GM12878 (cell line): Measurements from ENCODE around the gene NSL1. TPM values are rescaled to one million over a fixed set of nuclear protein-coding genes. Genes with fewer than 3 reads are reported as not detected.

ENCODE experiments used
- ATAC-seq: fragments of 200-7000 bp; cut with Tn5 transposase; 3 replicates; pipeline ENCODE4 v1.9.1; 2020; ENCODE audit warnings: mild to moderate bottlenecking, moderate library complexity
- BruUV-seq: library from RNA; stranded (reverse); fragments of 400-500 nt; replicated peaks from 2 replicates; lab custom pipeline; 2021; lab: Mats Ljungman, UMichigan
- CTCF ChIA-PET: fragments of 300-600 bp; sonication (Branson Sonifier 250); formaldehyde crosslinking; extraction: SDS; loops from one replicate; lab custom pipeline; 2021; ENCODE audit warnings: inconsistent platforms; lab: Yijun Ruan, JAX
- POLR2A ChIA-PET: fragments of 350-600 bp; formaldehyde crosslinking; extraction: SDS; loops from one replicate; lab custom pipeline; 2021; ENCODE audit warnings: inconsistent platforms; lab: Charles Lee
- RAD21 ChIA-PET: fragments of 300-600 bp; sonication (Branson Sonifier 250); formaldehyde crosslinking; loops from one replicate; lab custom pipeline; 2023; ENCODE audit warnings: antibody characterized with exemption; ENCODE audit not compliant: unreplicated experiment; lab: Charles Lee
- SMC1A ChIA-PET: fragments of 300-600 bp; sonication (Branson Sonifier 250); formaldehyde crosslinking; loops from one replicate; lab custom pipeline; 2023; ENCODE audit not compliant: unreplicated experiment, uncharacterized antibody; lab: Charles Lee
- DNase-seq: peaks from one replicate; pipeline ENCODE4 v3.0.0-alpha.2; 2011; ENCODE audit warnings: low read depth, low spot score
- FAIRE-seq: peaks from 3 replicates; lab custom pipeline; 2011; peaks lifted over from hg19 to GRCh38; lab: Jason Lieb, UNC
- H2AFZ ChIP-seq: 2 replicates; pipeline ENCODE4 v1.6.0; 2011; ENCODE audit warnings: low read depth, low read length, control low read depth; ENCODE audit not compliant: control insufficient read depth
- H3K27ac ChIP-seq: 2 replicates; pipeline ENCODE4 v1.5.1; 2011; ENCODE audit warnings: control low read depth; ENCODE audit not compliant: control insufficient read depth, insufficient read depth
- H3K27me3 ChIP-seq, 2 experiments: replicated peaks in 1 of 2; 2 replicates each; pipeline versions ENCODE4 v1.6.0 to v1.6.1; 2011; ENCODE audit warnings: low read length in 1 of 2; ENCODE audit not compliant: control insufficient read depth in 2 of 2, insufficient read depth in 2 of 2
- H3K36me3 ChIP-seq, 2 experiments: 2 replicates each; pipeline ENCODE4 v1.5.1; 2011; ENCODE audit warnings: low read length in 1 of 2; ENCODE audit not compliant: control insufficient read depth in 2 of 2, insufficient read depth in 2 of 2
- H3K4me1 ChIP-seq: 2 replicates; pipeline ENCODE4 v1.6.1; 2011; ENCODE audit warnings: mild to moderate bottlenecking, low read length, moderate library complexity, mixed read lengths; ENCODE audit not compliant: control insufficient read depth, insufficient read depth
- H3K4me2 ChIP-seq: 2 replicates; pipeline ENCODE4 v1.6.0; 2011; ENCODE audit warnings: control low read depth; ENCODE audit not compliant: control insufficient read depth, insufficient read depth
- H3K4me3 ChIP-seq: fragments of 200-600 bp; sonication (generic); 2 replicates; pipeline ENCODE4 v1.5.1; 2016
- H3K79me2 ChIP-seq: 2 replicates; pipeline ENCODE4 v1.6.0; 2011; ENCODE audit warnings: low read length; ENCODE audit not compliant: control insufficient read depth, insufficient read depth
- H3K9ac ChIP-seq: 2 replicates; pipeline ENCODE4 v1.8.0; 2011; ENCODE audit warnings: low read length, control low read depth, mixed read lengths; ENCODE audit not compliant: control insufficient read depth, insufficient read depth
- H3K9me3 ChIP-seq: replicated peaks from 3 replicates; pipeline ENCODE4 v1.5.1; 2011; ENCODE audit warnings: mild to moderate bottlenecking, low read length; ENCODE audit not compliant: control insufficient read depth, insufficient read depth
- H4K20me1 ChIP-seq: 2 replicates; pipeline ENCODE4 v1.6.0; 2011; ENCODE audit not compliant: control insufficient read depth, insufficient read depth
- ATF7 ChIP-seq: fragments of 450-650 bp; IDR thresholded peaks from 2 replicates; pipeline ENCODE4 v1.6.1; 2016; ENCODE audit warnings: low read depth, mild to moderate bottlenecking
- CHD4 ChIP-seq: fragments of 200-600 bp; sonication (generic); IDR thresholded peaks from 2 replicates; pipeline ENCODE4 v1.6.1; 2016; ENCODE audit warnings: mild to moderate bottlenecking
- RFX5 ChIP-seq: IDR thresholded peaks from 2 replicates; pipeline ENCODE4 v1.6.1; 2011; ENCODE audit warnings: low read depth, low read length, improper control_type of control experiment
- TARDBP ChIP-seq: IDR thresholded peaks from 2 replicates; pipeline ENCODE4 v1.6.1; 2016; ENCODE audit warnings: borderline replicate concordance
- WGBS: methylation state at CpG from one replicate; pipeline ENCODE4 v1.1.6; 2016; ENCODE audit warnings: low lambda C conversion rate; ENCODE audit not compliant: insufficient replicate concordance, insufficient coverage; ENCODE audit errors: missing lambda C conversion rate; 5-methylcytosine and 5-hydroxymethylcytosine counted together
- in situ Hi-C: fragments of 300-500 bp; cut with MboI; formaldehyde crosslinking; loops from 9 replicates; pipeline ENCODE4 v1.14.3; 2018; ENCODE audit warnings: mixed read lengths
- intact Hi-C: fragments of 100-400 bp; cut with micrococcal nuclease; formaldehyde crosslinking; loops from one replicate; pipeline ENCODE4 v1.14.2; 2022; ENCODE audit not compliant: unreplicated experiment
- polyA plus RNA-seq, 11 experiments: library from polyadenylated mRNA; depleted of rRNA in 4 of 11; unstranded in 6 of 11; stranded (reverse) in 5 of 11; fragments of >200 nt; fragmentation: Nextera tagmentation in 4 of 11; fragmentation: Illumina TruSeq in 1 of 11; extraction: Ambion mirVana in 4 of 11; extraction: Trizol in 1 of 11; gene quantifications; 1 replicate in 1 of 11; 2 replicates in 10 of 11; pipeline versions ENCODE4 v1.2.1 to v1.2.3, GENCODE V29; 2011 to 2016; ENCODE audit warnings: inconsistent platforms in 2 of 11, missing spikeins in 2 of 11, low read depth in 1 of 11
- total RNA-seq, 4 experiments: library from RNA; depleted of rRNA in 3 of 4; stranded (reverse); fragments of >200 nt in 3 of 4; fragmentation: Illumina TruSeq in 1 of 4; extraction: Trizol in 1 of 4; gene quantifications; 2 replicates each; pipeline versions ENCODE4 v1.2.1 to v1.2.3, GENCODE V29; 2013 to 2021
- TF ChIP-seq, protein P1 (sequence below), 3 experiments: IDR thresholded peaks in 2 of 3; conservative IDR thresholded peaks in 1 of 3; 2 replicates each; pipeline ENCODE4 v1.5.1; 2011; ENCODE audit warnings: low read depth in 3 of 3, low read length in 3 of 3, mild to moderate bottlenecking in 3 of 3, control low read depth in 2 of 3, moderate library complexity in 2 of 3, inconsistent platforms in 1 of 3, mixed read lengths in 1 of 3; ENCODE audit not compliant: control insufficient read depth in 2 of 3, insufficient read depth in 1 of 3; ENCODE audit errors: extremely low read depth in 1 of 3
- TF ChIP-seq, protein P2 (sequence below): fragments of 450-650 bp; formaldehyde crosslinking; IDR thresholded peaks from 2 replicates; pipeline ENCODE4 v1.5.0; 2022; ENCODE audit warnings: mild to moderate bottlenecking, missing genetic modification characterization

The NSL1 gene
- total and polyA plus RNA-seq, 10 of the 15 experiments (the other 5 are each of a cell fraction or from before 2014, with no cell fraction given): 36.7 to 74.2 (median 46.4) TPM

DNA sequence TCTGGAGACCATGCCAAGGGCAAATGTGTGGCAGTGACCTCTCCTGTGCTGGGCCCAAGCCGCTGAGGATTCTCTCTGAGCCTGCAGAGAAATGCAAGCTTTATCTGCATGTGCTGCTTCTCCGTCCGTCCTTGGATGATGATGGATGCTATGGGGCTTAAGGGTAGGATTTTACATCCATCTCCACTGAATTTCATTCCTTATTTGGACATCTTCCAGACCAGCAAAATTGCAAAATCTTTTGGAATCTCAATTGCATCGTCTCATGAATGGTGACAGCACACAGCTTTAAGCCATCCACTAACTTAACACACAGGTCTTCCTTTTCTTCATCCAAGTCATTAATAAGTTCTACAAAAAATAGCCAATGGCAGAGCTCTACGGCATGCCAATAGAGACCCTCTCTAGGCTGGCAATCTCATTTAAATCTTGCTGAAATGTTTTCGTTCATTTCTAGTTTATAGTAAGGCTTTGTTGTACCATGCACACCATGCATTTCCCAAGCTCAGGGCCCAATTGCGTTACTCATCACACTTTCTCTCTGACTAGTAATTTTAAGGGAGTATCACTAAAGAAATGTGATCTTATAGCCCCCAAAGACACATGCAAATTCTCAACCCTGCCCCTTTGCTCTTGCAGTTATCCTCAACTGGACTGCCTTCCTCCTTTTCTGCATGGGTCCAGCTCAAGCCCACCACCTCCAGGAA, 103.1 kb downstream of the NSL1 start:
- POLR2A ChIA-PET: no interaction called here
- no peak for FAIRE-seq

More for the DNA sequence above, 103.1 kb downstream of the NSL1 start:
- intact Hi-C loops (no loop called here), in situ Hi-C loops (no loop called here)
- BruUV-seq: no TSS peak
- H3K79me2 ChIP-seq: no peaks in the 10 kb centered on the region
- DNase-seq (no peak), ATAC-seq (no peak)
- H3K36me3 ChIP-seq: no peaks in the 10 kb centered on the region; a peak in 1 of 4 replicates
- H3K4me2 ChIP-seq: no peak overlapping the region
- no peaks in the 10 kb centered on the region for H3K27me3 ChIP-seq
- H3K9me3 ChIP-seq: no peaks in the 10 kb centered on the region
- CTCF ChIA-PET: interaction anchor here (0.8 to 1.7 kb wide), 5 partner anchors 8 to 211 kb away, joined by 3 to 5 read pairs (median 5); no protein-coding TSS in a partner anchor
- H3K27ac ChIP-seq: no peak overlapping the region
- H3K9ac ChIP-seq: no peak overlapping the region
- H4K20me1 ChIP-seq: no peaks in the 10 kb centered on the region
- no peak overlapping the region for H2AFZ ChIP-seq
- 80% methylated on average over 7 of the region's 7 CpGs for WGBS
- H3K4me3 ChIP-seq: no peak overlapping the region
- peaks cover 23% of the 10 kb centered on the region for H3K4me1 ChIP-seq
- SMC1A ChIA-PET: interaction anchor here (1.5 to 1.9 kb wide), 3 partner anchors 9 to 13 kb away, joined by 6 to 8 read pairs (median 7); no protein-coding TSS in a partner anchor
- RAD21 ChIA-PET: interaction anchor here (1.1 to 1.4 kb wide), 2 partner anchors 10 to 23 kb away, joined by 3 to 5 read pairs; no protein-coding TSS in a partner anchor
- TF ChIP-seq, protein P1, sequence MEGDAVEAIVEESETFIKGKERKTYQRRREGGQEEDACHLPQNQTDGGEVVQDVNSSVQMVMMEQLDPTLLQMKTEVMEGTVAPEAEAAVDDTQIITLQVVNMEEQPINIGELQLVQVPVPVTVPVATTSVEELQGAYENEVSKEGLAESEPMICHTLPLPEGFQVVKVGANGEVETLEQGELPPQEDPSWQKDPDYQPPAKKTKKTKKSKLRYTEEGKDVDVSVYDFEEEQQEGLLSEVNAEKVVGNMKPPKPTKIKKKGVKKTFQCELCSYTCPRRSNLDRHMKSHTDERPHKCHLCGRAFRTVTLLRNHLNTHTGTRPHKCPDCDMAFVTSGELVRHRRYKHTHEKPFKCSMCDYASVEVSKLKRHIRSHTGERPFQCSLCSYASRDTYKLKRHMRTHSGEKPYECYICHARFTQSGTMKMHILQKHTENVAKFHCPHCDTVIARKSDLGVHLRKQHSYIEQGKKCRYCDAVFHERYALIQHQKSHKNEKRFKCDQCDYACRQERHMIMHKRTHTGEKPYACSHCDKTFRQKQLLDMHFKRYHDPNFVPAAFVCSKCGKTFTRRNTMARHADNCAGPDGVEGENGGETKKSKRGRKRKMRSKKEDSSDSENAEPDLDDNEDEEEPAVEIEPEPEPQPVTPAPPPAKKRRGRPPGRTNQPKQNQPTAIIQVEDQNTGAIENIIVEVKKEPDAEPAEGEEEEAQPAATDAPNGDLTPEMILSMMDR (IDR thresholded peaks at IDR 0.05 in 2 of 3, conservative IDR thresholded peaks at IDR 0.05 in 1 of 3; ENCODE audit: control insufficient read depth in 2 of 3, extremely low read depth in 1 of 3, insufficient read depth in 1 of 3, low read depth in 3 of 3, low read length in 3 of 3): no peak
- TF ChIP-seq, protein P2, sequence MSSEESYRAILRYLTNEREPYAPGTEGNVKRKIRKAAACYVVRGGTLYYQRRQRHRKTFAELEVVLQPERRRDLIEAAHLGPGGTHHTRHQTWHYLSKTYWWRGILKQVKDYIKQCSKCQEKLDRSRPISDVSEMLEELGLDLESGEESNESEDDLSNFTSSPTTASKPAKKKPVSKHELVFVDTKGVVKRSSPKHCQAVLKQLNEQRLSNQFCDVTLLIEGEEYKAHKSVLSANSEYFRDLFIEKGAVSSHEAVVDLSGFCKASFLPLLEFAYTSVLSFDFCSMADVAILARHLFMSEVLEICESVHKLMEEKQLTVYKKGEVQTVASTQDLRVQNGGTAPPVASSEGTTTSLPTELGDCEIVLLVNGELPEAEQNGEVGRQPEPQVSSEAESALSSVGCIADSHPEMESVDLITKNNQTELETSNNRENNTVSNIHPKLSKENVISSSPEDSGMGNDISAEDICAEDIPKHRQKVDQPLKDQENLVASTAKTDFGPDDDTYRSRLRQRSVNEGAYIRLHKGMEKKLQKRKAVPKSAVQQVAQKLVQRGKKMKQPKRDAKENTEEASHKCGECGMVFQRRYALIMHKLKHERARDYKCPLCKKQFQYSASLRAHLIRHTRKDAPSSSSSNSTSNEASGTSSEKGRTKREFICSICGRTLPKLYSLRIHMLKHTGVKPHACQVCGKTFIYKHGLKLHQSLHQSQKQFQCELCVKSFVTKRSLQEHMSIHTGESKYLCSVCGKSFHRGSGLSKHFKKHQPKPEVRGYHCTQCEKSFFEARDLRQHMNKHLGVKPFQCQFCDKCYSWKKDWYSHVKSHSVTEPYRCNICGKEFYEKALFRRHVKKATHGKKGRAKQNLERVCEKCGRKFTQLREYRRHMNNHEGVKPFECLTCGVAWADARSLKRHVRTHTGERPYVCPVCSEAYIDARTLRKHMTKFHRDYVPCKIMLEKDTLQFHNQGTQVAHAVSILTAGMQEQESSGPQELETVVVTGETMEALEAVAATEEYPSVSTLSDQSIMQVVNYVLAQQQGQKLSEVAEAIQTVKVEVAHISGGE (CRISPR knock-in tag): no peak
- TF ChIP-seq ATF7 (no peak), RFX5 (no peak), TARDBP (no peak), CHD4 (no peak)
